Endodermal cell (in vitro differentiated cells): ENCODE data around the gene GPT2. TPM values are rescaled to one million over a fixed set of nuclear protein-coding genes. Genes with fewer than 3 reads are reported as not detected.

Experiments used
- DNase-seq: peaks from one replicate; pipeline ENCODE4 v3.0.0-alpha.2; 2017
- H3K27ac ChIP-seq: 2 replicates; pipeline ENCODE4 v1.5.1; 2013; ENCODE audit warnings: mild to moderate bottlenecking, low read depth, low read length, moderate library complexity
- H3K27me3 ChIP-seq: 2 replicates; pipeline ENCODE4 v1.6.1; 2013; ENCODE audit warnings: mild to moderate bottlenecking, low read length, moderate library complexity; ENCODE audit not compliant: insufficient read depth, control insufficient read depth, poor library complexity, severe bottlenecking
- H3K36me3 ChIP-seq: 2 replicates; pipeline ENCODE4 v1.7.0; 2013; ENCODE audit warnings: mild to moderate bottlenecking, low read length, moderate library complexity; ENCODE audit not compliant: control insufficient read depth, insufficient read depth
- H3K4me1 ChIP-seq: one replicate; pipeline ENCODE4 v1.7.0; 2013; ENCODE audit warnings: low read length; ENCODE audit not compliant: control insufficient read depth, insufficient read depth
- H3K4me3 ChIP-seq: 2 replicates; pipeline ENCODE4 v1.5.1; 2013; ENCODE audit warnings: mild to moderate bottlenecking, low read length, moderate library complexity
- H3K9ac ChIP-seq: 2 replicates; pipeline ENCODE4 v1.6.1; 2013; ENCODE audit warnings: mild to moderate bottlenecking, low read length, moderate library complexity; ENCODE audit not compliant: poor library complexity, severe bottlenecking; ENCODE audit errors: extremely low read depth
- H3K9me3 ChIP-seq: 2 replicates; pipeline ENCODE4 v1.6.1; 2013; ENCODE audit warnings: mild to moderate bottlenecking, low read length, moderate library complexity; ENCODE audit not compliant: control insufficient read depth
- H3K27ac Mint-ChIP-seq: 2 replicates; pipeline ENCODE4 v1.8.0; 2020; ENCODE audit warnings: mixed read lengths
- H3K27me3 Mint-ChIP-seq: 2 replicates; pipeline ENCODE4 v1.8.0; 2021; ENCODE audit warnings: mild to moderate bottlenecking, mixed read lengths; ENCODE audit not compliant: insufficient read depth
- H3K36me3 Mint-ChIP-seq: 2 replicates; pipeline ENCODE4 v1.8.0; 2020; ENCODE audit warnings: low read depth, mixed read lengths
- H3K4me1 Mint-ChIP-seq: 2 replicates; pipeline ENCODE4 v1.8.0; 2020; ENCODE audit warnings: mixed read lengths
- H3K4me3 Mint-ChIP-seq: 2 replicates; pipeline ENCODE4 v1.8.0; 2020; ENCODE audit warnings: mild to moderate bottlenecking, moderate library complexity, mixed read lengths
- H3K9me3 Mint-ChIP-seq: 2 replicates; pipeline ENCODE4 v1.8.0; 2020; ENCODE audit warnings: mild to moderate bottlenecking, mixed read lengths
- WGBS, 2 experiments: methylation state at CpG; one replicate each; pipeline versions ENCODE4 v1.1.5 to v1.1.7; 2013; ENCODE audit warnings: missing lambda C conversion rate in 2 of 2, mixed read lengths in 1 of 2; ENCODE audit not compliant: insufficient coverage in 1 of 2, insufficient read length in 1 of 2; 5-methylcytosine and 5-hydroxymethylcytosine counted together
- long read RNA-seq, 4 experiments: library from polyadenylated mRNA in 2 of 4; library from RNA in 1 of 4; library from capped mRNA in 1 of 4; stranded (forward) in 3 of 4; unstranded in 1 of 4; transcript quantifications; one replicate each; pipeline ENCODE4 v2.0.0, GENCODE V29; 2020 to 2021; ENCODE audit warnings: inconsistent platforms in 1 of 4
- polyA plus RNA-seq, 2 experiments: library from polyadenylated mRNA; stranded (reverse); fragments of 50-300 nt; gene quantifications; one replicate each; pipeline ENCODE4 v1.2.3, GENCODE V29; 2013
- total RNA-seq, 2 donors: library from RNA; stranded (reverse); fragmentation: NEBNext Ultra II Directional in 1 of 2; extraction: Animal tissue kit (Norgen Biotek cat#: 25700) in 1 of 2; gene quantifications; 2 replicates in 1 of 2; 3 replicates in 1 of 2; pipeline ENCODE4 v1.2.1, GENCODE V29; 2021
- TF ChIP-seq, protein P1 (sequence below): fragments of 200-600 bp; sonication (generic); conservative IDR thresholded peaks from 2 replicates; pipeline ENCODE4 v1.5.0; 2021; ENCODE audit warnings: antibody characterized with exemption, mild to moderate bottlenecking

Gene GPT2, protein sequence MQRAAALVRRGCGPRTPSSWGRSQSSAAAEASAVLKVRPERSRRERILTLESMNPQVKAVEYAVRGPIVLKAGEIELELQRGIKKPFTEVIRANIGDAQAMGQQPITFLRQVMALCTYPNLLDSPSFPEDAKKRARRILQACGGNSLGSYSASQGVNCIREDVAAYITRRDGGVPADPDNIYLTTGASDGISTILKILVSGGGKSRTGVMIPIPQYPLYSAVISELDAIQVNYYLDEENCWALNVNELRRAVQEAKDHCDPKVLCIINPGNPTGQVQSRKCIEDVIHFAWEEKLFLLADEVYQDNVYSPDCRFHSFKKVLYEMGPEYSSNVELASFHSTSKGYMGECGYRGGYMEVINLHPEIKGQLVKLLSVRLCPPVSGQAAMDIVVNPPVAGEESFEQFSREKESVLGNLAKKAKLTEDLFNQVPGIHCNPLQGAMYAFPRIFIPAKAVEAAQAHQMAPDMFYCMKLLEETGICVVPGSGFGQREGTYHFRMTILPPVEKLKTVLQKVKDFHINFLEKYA
- 10 to 100 TPM; 44.1 to 65.5 TPM for total RNA-seq
- 38.0 TPM for polyA plus RNA-seq (2013, experiment 1 of 2)
- polyA plus RNA-seq (2013, experiment 2 of 2), result 30.3 TPM
- long read RNA-seq, experiment 1, transcript GPT2-201 (12 exons, 3,984 nt), result major isoform, 8 of 29 reads
- long read RNA-seq, experiment 1, partial matches to known transcripts, result 17 of 29 reads
- long read RNA-seq, experiment 1, other reads (novel, unspliced or antisense), result 2 of 29 reads
- long read RNA-seq, experiment 2, transcript GPT2-201 (12 exons, 3,984 nt), result major isoform, 209 of 256 reads
- long read RNA-seq, experiment 2, partial matches to known transcripts, result 13 of 256 reads
- long read RNA-seq, experiment 2, other reads (novel, unspliced or antisense), result 34 of 256 reads
- long read RNA-seq, experiment 3, transcript GPT2-201 (12 exons, 3,984 nt), result major isoform, 99 of 141 reads
- long read RNA-seq, experiment 3, partial matches to known transcripts, result 14 of 141 reads
- long read RNA-seq, experiment 3, other reads (novel, unspliced or antisense), result 24 of 141 reads
- long read RNA-seq, experiment 4, partial matches to known transcripts, result 4 of 7 reads
- long read RNA-seq, experiment 4, other reads (novel, unspliced or antisense), result 3 of 7 reads

DNA sequence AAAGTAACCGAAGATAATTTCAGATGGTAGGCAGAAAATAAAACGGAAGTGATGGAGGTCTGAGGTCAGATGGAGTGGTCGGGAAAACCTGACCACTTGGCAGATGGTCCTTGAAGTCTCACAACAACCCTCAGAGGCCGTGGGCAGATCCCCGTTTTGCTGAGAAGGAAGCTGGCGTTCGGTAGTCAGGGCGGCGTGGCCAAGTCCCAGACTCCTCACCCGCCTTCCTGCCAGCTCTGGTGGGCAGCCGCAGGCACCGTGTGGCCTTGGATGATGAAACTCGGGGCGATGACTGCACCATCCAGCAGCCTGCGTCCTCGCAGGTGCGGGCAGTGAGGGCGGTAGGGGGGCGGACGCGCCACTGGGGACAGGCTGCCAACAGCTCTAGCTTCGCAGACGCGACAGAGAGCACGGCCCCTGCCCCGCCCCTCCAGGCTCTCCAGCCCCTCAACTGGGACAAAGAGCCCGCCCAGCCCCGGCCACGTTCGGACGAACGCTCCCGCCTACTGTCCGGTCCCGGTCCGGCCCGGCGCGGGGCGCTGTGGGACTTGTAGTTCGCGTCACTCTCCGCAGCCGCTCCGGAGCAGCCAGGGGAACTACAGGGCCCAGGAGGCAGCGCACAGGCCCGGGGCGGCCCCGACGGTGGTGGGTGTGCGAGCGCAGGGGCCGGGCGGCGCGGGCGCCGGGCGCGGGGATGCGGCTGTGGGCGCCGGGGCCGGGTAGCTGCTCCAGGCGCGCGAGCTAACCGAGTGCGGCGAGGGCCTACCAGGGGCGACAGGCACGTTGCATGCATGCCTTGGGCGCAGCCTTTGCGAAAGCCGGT lies at the start of gene GPT2:
Gene GPT2, plus strand, starts transcription at position 673 of the 823 bp plus-strand sequence. CDS start 354 bp downstream, outside the sequence.
- Mint-ChIP-seq H3K4me3 (peak within 1 kb of the TSS; percentile 82), H3K27ac (peak within 1 kb of the TSS; percentile 95), H3K9me3 (no peaks in the 10 kb centered on the region), H3K27me3 (no peaks in the 10 kb centered on the region), H3K36me3 (peaks cover 5% of the 10 kb centered on the region), H3K4me1 (peaks cover 46% of the 10 kb centered on the region)
- TF ChIP-seq, protein P1, sequence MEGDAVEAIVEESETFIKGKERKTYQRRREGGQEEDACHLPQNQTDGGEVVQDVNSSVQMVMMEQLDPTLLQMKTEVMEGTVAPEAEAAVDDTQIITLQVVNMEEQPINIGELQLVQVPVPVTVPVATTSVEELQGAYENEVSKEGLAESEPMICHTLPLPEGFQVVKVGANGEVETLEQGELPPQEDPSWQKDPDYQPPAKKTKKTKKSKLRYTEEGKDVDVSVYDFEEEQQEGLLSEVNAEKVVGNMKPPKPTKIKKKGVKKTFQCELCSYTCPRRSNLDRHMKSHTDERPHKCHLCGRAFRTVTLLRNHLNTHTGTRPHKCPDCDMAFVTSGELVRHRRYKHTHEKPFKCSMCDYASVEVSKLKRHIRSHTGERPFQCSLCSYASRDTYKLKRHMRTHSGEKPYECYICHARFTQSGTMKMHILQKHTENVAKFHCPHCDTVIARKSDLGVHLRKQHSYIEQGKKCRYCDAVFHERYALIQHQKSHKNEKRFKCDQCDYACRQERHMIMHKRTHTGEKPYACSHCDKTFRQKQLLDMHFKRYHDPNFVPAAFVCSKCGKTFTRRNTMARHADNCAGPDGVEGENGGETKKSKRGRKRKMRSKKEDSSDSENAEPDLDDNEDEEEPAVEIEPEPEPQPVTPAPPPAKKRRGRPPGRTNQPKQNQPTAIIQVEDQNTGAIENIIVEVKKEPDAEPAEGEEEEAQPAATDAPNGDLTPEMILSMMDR, result no peak
- no peaks in the 10 kb centered on the region for H3K27me3 ChIP-seq
- peaks cover 11% of the 10 kb centered on the region for H3K36me3 ChIP-seq
- H3K4me3 ChIP-seq, result peak within 1 kb of the TSS; percentile 91
- peak within 1 kb of the TSS; percentile 80 for H3K27ac ChIP-seq
- H3K9ac ChIP-seq, result peak within 1 kb of the TSS; percentile 68
- peak; percentile 99 for DNase-seq
- 2 to 4% methylated on average over 32 to 75 of the region's 75 CpGs for WGBS, 2 experiments
- H3K9me3 ChIP-seq, result no peaks in the 10 kb centered on the region
- H3K4me1 ChIP-seq, result peaks cover 20% of the 10 kb centered on the region

DNA sequence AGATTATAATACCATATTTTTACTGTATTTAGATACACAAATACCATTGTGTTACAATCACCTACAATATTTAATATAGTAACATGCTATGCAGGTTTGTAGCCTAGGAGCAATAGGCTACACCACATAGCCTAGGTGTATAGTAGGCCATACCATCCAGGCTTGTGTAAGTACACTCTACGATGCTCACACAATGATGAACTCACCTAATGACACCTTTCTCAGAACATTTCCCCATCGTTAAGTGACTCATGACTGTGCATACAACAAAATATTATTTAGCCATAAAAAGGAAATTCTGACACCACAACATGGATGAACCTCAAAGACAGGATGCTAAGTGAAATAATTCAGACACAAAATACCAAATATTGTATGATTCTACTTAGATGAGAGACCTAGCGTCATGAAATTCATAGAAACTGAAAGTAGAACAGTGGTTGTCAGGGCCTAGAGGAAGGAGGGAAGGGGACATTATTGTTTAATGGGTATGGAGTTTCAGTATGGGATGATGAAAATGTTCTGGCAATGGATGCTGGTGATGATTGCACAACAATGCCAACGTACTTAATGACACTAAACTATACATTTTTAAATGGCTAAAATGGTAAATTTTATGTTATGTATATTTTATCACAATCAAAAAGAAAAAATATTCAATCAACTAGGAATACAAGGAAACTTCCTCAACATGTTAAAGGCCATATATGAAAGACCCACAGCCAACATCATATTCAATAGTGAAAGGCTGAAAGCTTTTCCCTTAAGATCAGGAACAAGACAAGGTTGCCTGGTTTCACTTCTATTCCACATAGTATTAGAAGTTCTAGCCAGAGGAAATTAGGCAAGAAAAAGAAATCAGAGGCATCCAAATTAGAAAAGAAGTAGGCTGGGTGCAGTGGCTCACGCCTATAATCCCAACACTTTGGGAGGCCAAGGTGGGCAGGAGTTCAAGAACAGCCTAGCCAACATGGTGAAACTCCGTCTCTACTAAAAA lies 47.3 kb upstream of the GPT2 start:
- peaks cover under 1% of the 10 kb centered on the region for H3K9me3 ChIP-seq
- no peaks in the 10 kb centered on the region for H3K4me1 ChIP-seq
- H3K36me3 ChIP-seq, result no peaks in the 10 kb centered on the region
- Mint-ChIP-seq H3K27ac (no peak overlapping the region), H3K27me3 (peaks cover 3% of the 10 kb centered on the region), H3K4me3 (no peak overlapping the region), H3K36me3 (no peaks in the 10 kb centered on the region), H3K9me3 (peaks cover 2% of the 10 kb centered on the region), H3K4me1 (peaks cover 4% of the 10 kb centered on the region)
- 91 to 96% methylated on average over 5 of the region's 6 CpGs for WGBS, 2 experiments
- DNase-seq, result no peak
- TF ChIP-seq, protein P1, result no peak
- H3K9ac ChIP-seq, result no peak overlapping the region
- no peaks in the 10 kb centered on the region for H3K27me3 ChIP-seq
- H3K4me3 ChIP-seq, result no peak overlapping the region
- H3K27ac ChIP-seq, result no peak overlapping the region
